Hepatocyte (in vitro differentiated cells): ENCODE data around the gene GKN1. TPM values are rescaled to one million over a fixed set of nuclear protein-coding genes. Genes with fewer than 3 reads are reported as not detected.
A peak's percentile ranks its signal among the peaks of the same experiment; 100 is the strongest.

Experiments
- DNase-seq: peaks from one replicate; pipeline ENCODE4 v3.0.0-alpha.2; 2016; ENCODE audit warnings: low spot score
- H2AFZ ChIP-seq: fragments of 200-600 bp; sonication (generic); 2 replicates; pipeline ENCODE4 v1.6.0; 2016; ENCODE audit warnings: antibody characterized with exemption, mild to moderate bottlenecking
- H3K27ac ChIP-seq: fragments of 200-600 bp; sonication (generic); 2 replicates; pipeline ENCODE4 v1.5.1; 2016; ENCODE audit warnings: mild to moderate bottlenecking
- H3K27me3 ChIP-seq: fragments of 200-600 bp; sonication (generic); 2 replicates; pipeline ENCODE4 v1.6.1; 2016
- H3K36me3 ChIP-seq: fragments of 200-600 bp; sonication (generic); replicated peaks from 2 replicates; pipeline ENCODE4 v1.5.1; 2016; ENCODE audit warnings: low read depth; ENCODE audit not compliant: insufficient read depth
- H3K4me1 ChIP-seq: fragments of 200-600 bp; sonication (generic); 2 replicates; pipeline ENCODE4 v1.5.1; 2016; ENCODE audit warnings: mild to moderate bottlenecking, moderate library complexity; ENCODE audit not compliant: insufficient read depth
- H3K4me2 ChIP-seq: fragments of 200-600 bp; sonication (generic); 2 replicates; pipeline ENCODE4 v1.6.0; 2016
- H3K4me3 ChIP-seq: fragments of 200-600 bp; sonication (generic); 2 replicates; pipeline ENCODE4 v1.5.1; 2016; ENCODE audit warnings: mild to moderate bottlenecking
- H3K79me2 ChIP-seq: fragments of 200-600 bp; sonication (generic); 2 replicates; pipeline ENCODE4 v1.6.0; 2017; ENCODE audit warnings: mild to moderate bottlenecking
- H3K9me2 ChIP-seq: fragments of 200-600 bp; sonication (generic); replicated peaks from 2 replicates; pipeline ENCODE4 v1.6.0; 2017; ENCODE audit warnings: mild to moderate bottlenecking; ENCODE audit not compliant: insufficient read depth
- H3K9me3 ChIP-seq: fragments of 200-600 bp; sonication (generic); 2 replicates; pipeline ENCODE4 v1.5.1; 2016; ENCODE audit warnings: low read depth, mild to moderate bottlenecking
- H4K20me1 ChIP-seq: fragments of 200-600 bp; sonication (generic); 2 replicates; pipeline ENCODE4 v1.6.0; 2016; ENCODE audit warnings: mild to moderate bottlenecking; ENCODE audit not compliant: insufficient read depth, poor library complexity, severe bottlenecking
- EZH2 ChIP-seq: fragments of 200-600 bp; sonication (generic); IDR thresholded peaks from 2 replicates; pipeline ENCODE4 v1.6.1; 2016; ENCODE audit warnings: antibody characterized with exemption, mild to moderate bottlenecking, borderline replicate concordance
- EZH2phosphoT487 ChIP-seq: fragments of 200-600 bp; sonication (generic); IDR thresholded peaks from one replicate; pipeline ENCODE4 v1.6.1; 2018; ENCODE audit warnings: antibody characterized with exemption, mild to moderate bottlenecking, low read depth, moderate library complexity; ENCODE audit not compliant: unreplicated experiment, severe bottlenecking
- WGBS: methylation state at CpG from one replicate; pipeline ENCODE4 v1.1.6; 2016; ENCODE audit warnings: low lambda C conversion rate; ENCODE audit errors: missing lambda C conversion rate; 5-methylcytosine and 5-hydroxymethylcytosine counted together
- polyA plus RNA-seq: library from polyadenylated mRNA; unstranded; fragments of >200 nt; fragmentation: Nextera tagmentation; extraction: Ambion mirVana; gene quantifications from 2 replicates; pipeline ENCODE4 v1.2.1, GENCODE V29; 2016
- total RNA-seq: library from RNA; depleted of rRNA; stranded (reverse); fragments of >200 nt; gene quantifications from 2 replicates; pipeline ENCODE4 v1.2.3, GENCODE V29; 2014
- TF ChIP-seq, protein P1 (sequence below): fragments of 200-600 bp; sonication (generic); IDR thresholded peaks from 2 replicates; pipeline ENCODE4 v1.5.1; 2016; ENCODE audit warnings: antibody characterized with exemption, mild to moderate bottlenecking; ENCODE audit not compliant: poor library complexity

Gene GKN1, protein sequence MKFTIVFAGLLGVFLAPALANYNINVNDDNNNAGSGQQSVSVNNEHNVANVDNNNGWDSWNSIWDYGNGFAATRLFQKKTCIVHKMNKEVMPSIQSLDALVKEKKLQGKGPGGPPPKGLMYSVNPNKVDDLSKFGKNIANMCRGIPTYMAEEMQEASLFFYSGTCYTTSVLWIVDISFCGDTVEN
- 0.53 TPM in 1 of 2 replicates, not detected in the other for total RNA-seq
- 0.25 and 0.79 TPM in 2 replicates for polyA plus RNA-seq

DNA sequence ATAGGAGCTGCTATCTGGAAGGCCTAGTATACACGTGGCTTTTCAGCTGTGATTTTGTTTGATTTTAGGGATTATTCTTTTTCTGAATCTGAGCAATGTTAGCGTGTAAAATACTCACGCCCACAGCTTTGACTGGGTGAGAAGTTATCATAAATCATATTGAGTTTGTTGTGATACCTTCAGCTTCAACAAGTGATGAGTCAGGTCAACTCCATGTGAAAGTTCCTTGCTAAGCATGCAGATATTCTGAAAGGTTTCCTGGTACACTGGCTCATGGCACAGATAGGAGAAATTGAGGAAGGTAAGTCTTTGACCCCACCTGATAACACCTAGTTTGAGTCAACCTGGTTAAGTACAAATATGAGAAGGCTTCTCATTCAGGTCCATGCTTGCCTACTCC lies at the start of gene GKN1:
GKN1 (plus strand) TSS at position 386 of the 400 bp plus-strand sequence. CDS start 42 bp downstream, outside the sequence.
- Histone ChIP-seq H3K79me2 (no peaks in the 10 kb centered on the region), H3K4me3 (no peak within 1 kb of the TSS), H3K4me1 (no peaks in the 10 kb centered on the region), H3K27ac (no peak within 1 kb of the TSS), H2AFZ (no peak within 1 kb of the TSS), H3K36me3 (no peaks in the 10 kb centered on the region), H3K9me3 (no peaks in the 10 kb centered on the region), H3K4me2 (no peak within 1 kb of the TSS), H4K20me1 (no peaks in the 10 kb centered on the region), H3K27me3 (peaks cover 14% of the 10 kb centered on the region), H3K9me2 (no peaks in the 10 kb centered on the region)
- TF ChIP-seq, protein P1, sequence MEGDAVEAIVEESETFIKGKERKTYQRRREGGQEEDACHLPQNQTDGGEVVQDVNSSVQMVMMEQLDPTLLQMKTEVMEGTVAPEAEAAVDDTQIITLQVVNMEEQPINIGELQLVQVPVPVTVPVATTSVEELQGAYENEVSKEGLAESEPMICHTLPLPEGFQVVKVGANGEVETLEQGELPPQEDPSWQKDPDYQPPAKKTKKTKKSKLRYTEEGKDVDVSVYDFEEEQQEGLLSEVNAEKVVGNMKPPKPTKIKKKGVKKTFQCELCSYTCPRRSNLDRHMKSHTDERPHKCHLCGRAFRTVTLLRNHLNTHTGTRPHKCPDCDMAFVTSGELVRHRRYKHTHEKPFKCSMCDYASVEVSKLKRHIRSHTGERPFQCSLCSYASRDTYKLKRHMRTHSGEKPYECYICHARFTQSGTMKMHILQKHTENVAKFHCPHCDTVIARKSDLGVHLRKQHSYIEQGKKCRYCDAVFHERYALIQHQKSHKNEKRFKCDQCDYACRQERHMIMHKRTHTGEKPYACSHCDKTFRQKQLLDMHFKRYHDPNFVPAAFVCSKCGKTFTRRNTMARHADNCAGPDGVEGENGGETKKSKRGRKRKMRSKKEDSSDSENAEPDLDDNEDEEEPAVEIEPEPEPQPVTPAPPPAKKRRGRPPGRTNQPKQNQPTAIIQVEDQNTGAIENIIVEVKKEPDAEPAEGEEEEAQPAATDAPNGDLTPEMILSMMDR, result no peak
- TF ChIP-seq EZH2phosphoT487 (no peak), EZH2 (no peak)
- DNase-seq, result no peak
- 59% methylated on average over 3 of the region's 3 CpGs for WGBS

DNA sequence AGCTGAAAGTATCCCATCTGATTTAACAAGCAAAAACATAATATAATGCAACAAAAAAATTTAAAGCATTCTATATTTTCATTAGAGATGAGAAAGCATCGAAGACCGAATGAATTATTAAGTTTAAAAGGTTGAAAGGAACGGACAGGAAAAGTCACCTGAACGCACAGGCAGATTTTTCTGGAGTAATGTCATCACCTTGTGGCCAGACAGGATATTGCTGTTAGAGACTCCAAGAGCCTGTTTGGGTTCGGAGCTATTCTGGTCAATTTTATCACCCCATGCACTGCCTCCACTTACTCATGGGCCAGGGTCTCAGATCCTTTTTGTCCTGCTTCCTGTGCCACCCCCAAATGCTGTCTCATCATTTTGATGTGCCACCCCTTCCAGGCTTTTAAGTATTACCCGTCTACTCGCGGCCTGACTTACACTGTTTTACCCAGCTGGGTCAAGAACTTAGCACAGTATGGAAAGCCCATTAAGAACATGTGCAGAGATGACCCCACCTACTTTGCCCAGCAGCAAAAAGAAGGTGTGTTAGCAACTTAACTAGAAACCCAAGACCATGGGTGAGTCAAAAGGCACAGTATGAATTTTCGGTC lies 49.0 kb upstream of the GKN1 start:
- Histone ChIP-seq H3K4me2 (no peak overlapping the region), H3K36me3 (no peaks in the 10 kb centered on the region), H3K27me3 (peaks cover 4% of the 10 kb centered on the region), H3K9me2 (no peaks in the 10 kb centered on the region), H3K4me1 (no peaks in the 10 kb centered on the region), H3K9me3 (no peaks in the 10 kb centered on the region), H3K4me3 (no peak overlapping the region), H3K27ac (no peak overlapping the region), H4K20me1 (no peaks in the 10 kb centered on the region), H2AFZ (no peak overlapping the region), H3K79me2 (no peaks in the 10 kb centered on the region)
- WGBS, result 47% methylated on average over 9 of the region's 9 CpGs
- peak; percentile 67 for DNase-seq
- TF ChIP-seq, protein P1, result peak; percentile 77
- TF ChIP-seq EZH2phosphoT487, result no peak

DNA sequence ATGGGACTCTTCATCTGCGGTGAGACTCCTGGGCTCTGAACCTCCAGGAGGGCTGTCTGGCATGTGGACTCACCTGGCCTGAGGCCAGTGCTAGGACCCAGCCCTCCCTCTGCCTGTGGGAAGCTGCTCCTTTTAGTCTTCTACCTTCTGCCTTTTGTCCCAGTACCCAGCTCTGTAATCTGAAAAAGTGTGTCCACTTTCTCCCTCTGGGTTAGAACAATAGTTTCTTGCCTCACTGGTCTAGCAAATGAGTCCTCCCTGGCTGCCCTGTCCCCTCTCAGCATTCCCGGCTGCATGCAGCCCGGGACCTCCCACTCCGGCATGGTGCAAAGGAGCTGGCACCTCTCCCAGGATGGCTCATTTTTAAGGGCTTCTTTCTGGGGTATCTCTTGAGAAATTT lies 47.6 kb upstream of the GKN1 start:
- H3K27me3 ChIP-seq, result peaks cover 4% of the 10 kb centered on the region
- H3K4me2 ChIP-seq, result no peak overlapping the region
- DNase-seq, result no peak
- H3K4me1 ChIP-seq, result no peaks in the 10 kb centered on the region
- H3K9me2 ChIP-seq, result no peaks in the 10 kb centered on the region
- no peak overlapping the region for H3K27ac ChIP-seq
- H3K4me3 ChIP-seq, result no peak overlapping the region
- H3K9me3 ChIP-seq, result no peaks in the 10 kb centered on the region
- no peak overlapping the region for H2AFZ ChIP-seq
- WGBS, result 81% methylated on average over 4 of the region's 4 CpGs
- no peaks in the 10 kb centered on the region for H4K20me1 ChIP-seq
- H3K79me2 ChIP-seq, result no peaks in the 10 kb centered on the region
- TF ChIP-seq, protein P1, result no peak
- TF ChIP-seq EZH2phosphoT487 (no peak), EZH2 (no peak)
- no peaks in the 10 kb centered on the region for H3K36me3 ChIP-seq
